D721Med (cell line): Measurements from ENCODE around the gene SPEN.
"Not testable (repeated sequence)": the region's sequence is repeated elsewhere in the genome, so short reads cannot be mapped to it uniquely, and the experiment has no call there.

Source experiments
- DNase-seq: peaks from one replicate; pipeline ENCODE4 v3.0.0; 2011; ENCODE audit warnings: low spot score; ENCODE audit not compliant: insufficient read length
- FAIRE-seq: peaks from 2 replicates; lab custom pipeline; 2011; peaks lifted over from hg19 to GRCh38; lab: Jason Lieb, UNC
- CTCF ChIP-seq: IDR thresholded peaks from 2 replicates; pipeline ENCODE4 v1.5.1; 2012; ENCODE audit warnings: mild to moderate bottlenecking, control low read depth; ENCODE audit not compliant: insufficient read depth; ENCODE audit errors: missing control alignments

SPEN gene

GRCh38 chr1:15969321-15969880 is 121.9 kb downstream of the SPEN start:
- TF ChIP-seq CTCF: no peak
- FAIRE-seq: no peak
- DNase-seq: no peak

DNA sequence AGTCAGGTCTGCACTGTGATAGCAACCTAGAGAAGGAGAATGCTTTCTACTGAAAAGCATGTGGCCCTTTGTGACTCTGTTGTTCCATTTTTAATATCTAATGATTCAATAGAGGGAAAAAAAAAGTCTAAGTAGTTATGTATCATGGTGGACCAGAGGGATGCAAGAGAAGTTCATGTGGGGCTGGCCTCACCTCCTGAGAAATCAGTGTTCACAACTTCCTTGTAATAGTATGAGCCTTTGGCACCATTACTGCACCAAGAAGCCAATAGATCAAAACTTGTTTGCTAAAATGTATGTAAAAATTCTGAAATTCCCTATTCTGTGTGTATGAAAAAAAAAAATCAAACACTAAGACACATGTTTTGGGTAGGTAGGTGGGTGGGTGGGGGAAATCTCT is 123.4 kb downstream of the SPEN start:
- no peak for FAIRE-seq
- TF ChIP-seq CTCF: no peak
- no peak for DNase-seq

- FAIRE-seq: no peak
- no peak for DNase-seq
Observed at GRCh38 chr1:15972409-15972808, 124.9 kb downstream of the SPEN start.

DNA sequence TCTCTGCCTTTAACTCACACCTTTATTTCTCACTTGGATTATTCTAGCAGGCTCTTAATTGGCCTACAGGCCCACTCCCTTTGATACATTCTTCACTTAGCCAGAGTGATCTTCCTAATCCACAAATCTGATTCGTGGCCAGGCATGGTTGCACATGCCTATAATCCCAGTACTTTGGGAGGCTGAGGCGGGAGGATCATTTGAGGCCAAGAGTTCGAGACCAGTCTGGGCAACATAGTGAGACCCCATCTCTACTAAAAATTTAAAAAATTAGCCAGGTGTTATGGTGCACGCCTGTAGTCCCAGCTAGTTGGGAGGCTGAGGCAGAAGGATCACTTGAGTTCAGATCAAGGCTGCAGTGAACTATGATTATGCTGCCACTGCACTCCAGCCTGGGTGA is 126.3 kb downstream of the SPEN start:
- no peak for DNase-seq
- FAIRE-seq: no peak
- TF ChIP-seq CTCF: no peak

More at GRCh38 chr1:15972409-15972808, 124.9 kb downstream of the SPEN start:
- no peak for TF ChIP-seq CTCF

DNA sequence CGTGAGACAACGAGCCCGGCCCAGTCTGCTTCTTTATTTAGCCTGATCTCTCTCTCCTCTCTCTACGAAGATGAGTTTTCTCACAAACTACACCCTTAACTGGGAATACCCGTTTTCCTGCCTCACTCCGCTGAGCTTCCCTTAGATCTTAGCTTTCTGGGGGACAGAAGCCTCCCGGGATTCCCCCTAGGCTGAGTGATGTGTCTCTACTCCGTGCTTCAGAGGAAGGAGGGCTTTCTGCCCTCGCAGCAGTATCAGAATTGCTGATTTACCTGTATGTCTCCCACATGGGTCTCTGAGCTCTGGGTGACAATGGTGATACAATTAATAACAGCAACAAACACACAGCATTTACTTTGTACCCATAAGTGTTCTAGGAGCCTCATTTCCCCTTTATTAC is 127.3 kb downstream of the SPEN start:
- FAIRE-seq: no peak
- DNase-seq: no peak
- no peak for TF ChIP-seq CTCF

DNA sequence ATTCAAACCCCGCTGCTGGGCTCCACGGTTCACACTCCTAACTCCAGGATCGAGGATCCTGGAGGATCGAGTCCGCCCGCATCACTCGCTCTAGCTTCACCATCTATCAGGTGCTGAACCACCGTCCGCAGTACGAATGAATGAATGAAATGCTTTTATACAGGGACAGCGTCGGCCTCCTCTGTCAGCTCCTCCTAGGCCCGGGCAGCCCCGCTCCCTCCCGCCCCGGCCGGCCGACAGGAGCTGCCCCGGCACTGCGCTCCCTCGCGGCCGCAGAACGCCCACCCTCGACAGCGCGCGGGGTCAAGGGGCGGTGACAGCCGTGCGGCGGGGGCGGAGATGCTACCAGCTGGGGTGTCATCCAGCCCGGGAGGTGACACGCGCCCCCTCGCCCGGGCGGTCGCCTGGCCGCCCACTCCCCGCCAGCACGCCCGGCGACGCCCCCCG is 127.9 kb downstream of the SPEN start:
- peak; percentile 9 for TF ChIP-seq CTCF
- no peak for DNase-seq
- FAIRE-seq: no peak

DNA sequence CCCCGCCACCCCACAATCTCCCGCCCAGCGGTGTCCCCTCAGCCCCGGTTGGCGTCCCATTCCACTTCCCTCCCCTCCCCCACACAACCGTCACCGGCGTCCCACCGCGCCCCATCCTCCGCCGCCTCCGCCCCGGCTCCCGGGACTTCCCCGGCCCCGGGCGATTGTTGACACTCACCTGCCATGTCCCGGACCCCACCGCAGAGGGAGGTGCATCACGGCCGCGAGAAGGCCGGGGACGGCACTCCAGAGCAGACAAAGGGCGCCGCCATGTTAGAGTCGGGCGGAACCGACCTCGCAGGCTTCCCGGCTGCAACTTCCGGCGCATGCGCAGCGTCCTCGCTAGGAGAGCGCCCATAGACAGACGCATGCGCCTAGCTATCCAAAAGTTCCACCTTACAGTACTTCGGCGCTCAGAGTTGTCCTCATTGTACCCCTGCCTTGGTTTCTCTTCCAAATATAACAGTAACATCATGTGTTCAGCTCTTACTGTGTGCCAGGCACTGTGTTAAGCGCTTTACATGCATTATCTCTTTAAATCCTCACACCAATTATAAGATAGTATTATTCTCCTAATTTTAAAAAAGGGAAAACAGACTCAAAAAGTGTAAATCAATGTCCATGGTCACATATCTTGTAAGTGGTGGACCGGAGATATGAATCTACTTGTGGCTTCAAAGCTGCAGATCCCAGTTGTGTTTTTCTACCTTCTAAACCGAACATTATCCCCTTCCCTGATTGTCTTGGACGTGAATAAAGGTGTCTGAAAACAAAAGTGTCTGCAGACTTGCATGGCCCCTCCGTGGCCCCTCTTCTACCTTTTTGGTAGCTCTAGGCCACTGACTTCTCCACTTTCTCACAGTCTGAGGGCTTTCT is 128.5 kb downstream of the SPEN start, which contains the start of gene ZBTB17:
Gene ZBTB17 (minus strand): TSS at position 297 of the 876 bp plus-strand sequence. CDS start 27,606 bp downstream, outside the sequence.
- no peak for FAIRE-seq
- DNase-seq: peak; percentile 55
- no peak for TF ChIP-seq CTCF

DNA sequence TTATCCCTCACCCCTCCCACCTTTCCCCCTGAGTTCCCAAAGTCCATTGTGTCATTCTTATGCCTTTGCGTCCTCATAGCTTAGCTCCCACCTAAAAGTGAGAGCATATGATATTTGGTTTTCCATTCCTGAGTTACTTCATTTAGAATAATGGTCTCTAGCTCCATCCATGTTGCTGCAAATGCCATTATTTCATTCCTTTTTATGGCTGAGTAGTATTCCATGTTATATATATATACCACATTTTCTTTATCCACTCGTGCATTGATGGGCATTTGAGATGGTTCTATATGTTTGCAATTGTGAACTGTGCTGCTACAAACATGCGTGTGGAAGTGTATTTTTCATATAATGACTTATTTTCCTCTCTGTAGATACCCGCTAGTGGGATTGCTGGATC is 130.4 kb downstream of the SPEN start:
- not testable (repeated sequence) for FAIRE-seq, DNase-seq
